ENCODE measurements around the gene REEP1. TPM values are rescaled to one million over a fixed set of nuclear protein-coding genes. Genes with fewer than 3 reads are reported as not detected.

The REEP1 gene
- total and polyA plus RNA-seq, 2 of the 4 experiments (the other 2 are of a cell fraction): under 0.01 to 0.03 TPM

DNA sequence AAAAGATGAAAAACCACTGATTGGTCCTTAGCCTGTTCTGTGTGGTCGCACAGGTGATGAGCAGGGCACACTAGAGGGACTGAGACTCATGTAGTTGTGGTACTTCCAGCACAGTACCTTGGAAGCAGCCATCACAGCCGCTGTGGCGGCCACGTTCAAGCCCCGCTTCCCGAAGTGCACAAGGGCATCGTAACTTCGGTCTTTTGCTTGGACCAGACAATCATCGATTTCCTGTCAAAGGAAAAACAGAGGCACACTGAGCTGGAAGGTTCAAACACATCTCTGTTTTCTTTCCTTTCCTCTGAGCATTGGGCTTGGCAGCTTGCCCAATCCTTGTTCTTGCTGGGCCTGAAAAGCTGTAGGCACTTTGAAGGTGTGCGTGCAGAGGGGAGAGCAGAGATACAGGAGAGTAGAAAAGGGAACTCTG is 85.6 kb downstream of the REEP1 start:
- DNase-seq (no peak), ATAC-seq (ENCODE audit: low read depth) (no peak)
- no peak overlapping the region for H3K18ac ChIP-seq (ENCODE audit: low read depth, low read length)
- peaks cover 31% of the 10 kb centered on the region for H3K27me3 ChIP-seq (ENCODE audit: control insufficient read depth, insufficient read depth, low read length)
- H3K9me1 ChIP-seq (ENCODE audit: insufficient read depth, low read length): no peaks in the 10 kb centered on the region; the same call in 1 of the 2 replicates
- no peak overlapping the region for H2AFZ ChIP-seq (replicated peaks; ENCODE audit: low read length, poor library complexity)
- no peak overlapping the region for H3K14ac ChIP-seq (replicated peaks; ENCODE audit: low read depth, low read length)
- H4K20me1 ChIP-seq (ENCODE audit: insufficient read depth, low read length): no peaks in the 10 kb centered on the region
- no peak overlapping the region for H3K56ac ChIP-seq (ENCODE audit: extremely low read depth, insufficient read depth, low read length)
- H3K79me1 ChIP-seq (ENCODE audit: low read depth in 1 of 2, low read length in 2 of 2): no peaks in the 10 kb centered on the region
- H3K9ac ChIP-seq (ENCODE audit: low read depth, low read length): no peak overlapping the region
- no peak overlapping the region for H3K23ac ChIP-seq (ENCODE audit: low read depth, low read length)
- BruUV-seq (replicated peaks): no TSS peak
- no peak overlapping the region for H3K4ac ChIP-seq (ENCODE audit: low read depth, low read length)
- no peaks in the 10 kb centered on the region for H3K9me3 ChIP-seq (ENCODE audit: control insufficient read depth, insufficient read depth, low read length)
- in situ Hi-C loops (cut with MboI; ENCODE audit: low sequenced_read_pairs): no loop called here
- H3K36me3 ChIP-seq (ENCODE audit: control insufficient read depth, insufficient read depth, low read length): no peaks in the 10 kb centered on the region
- H2BK120ac ChIP-seq (ENCODE audit: low read depth, low read length): no peak overlapping the region
- intact Hi-C loops (cut with micrococcal nuclease): no loop called here
- CTCF ChIA-PET: no interaction called here
- no peak overlapping the region for H2BK15ac ChIP-seq (ENCODE audit: low read depth, low read length)
- no peak overlapping the region for H3K4me3 ChIP-seq (ENCODE audit: insufficient read depth, low read depth, low read length)
- no peak overlapping the region for H4K8ac ChIP-seq (ENCODE audit: low read depth in 2 of 2, low read length in 2 of 2)
- no peak overlapping the region for H2BK5ac ChIP-seq (ENCODE audit: low read depth, low read length, poor library complexity, severe bottlenecking)
- H4K91ac ChIP-seq (ENCODE audit: insufficient read depth, low read depth, low read length): no peak overlapping the region
- dilution Hi-C loops (cut with HindIII; ENCODE audit: low sequenced_read_pairs, unreplicated experiment): no loop called here
- H3K4me1 ChIP-seq (ENCODE audit: control insufficient read depth, insufficient read depth, low read length): no peaks in the 10 kb centered on the region
- WGBS, 2 experiments (ENCODE audit: extremely low coverage in 2 of 2, insufficient read length in 1 of 2): 72% methylated on average over 10 of the region's 10 CpGs; no CpG with 5 or more reads in 1 of the 2 experiments
- no peak overlapping the region for H2BK20ac ChIP-seq (ENCODE audit: low read depth, low read length)
- no peak overlapping the region for H2AK5ac ChIP-seq (ENCODE audit: low read depth, low read length)
- no peak overlapping the region for H2AK9ac ChIP-seq (replicated peaks; ENCODE audit: low read depth, low read length, poor library complexity)
- H3K4me2 ChIP-seq (ENCODE audit: low read depth, low read length): no peak overlapping the region
- no peak overlapping the region for H3K27ac ChIP-seq (ENCODE audit: insufficient read depth, low read length)
- TF ChIP-seq, protein P1, sequence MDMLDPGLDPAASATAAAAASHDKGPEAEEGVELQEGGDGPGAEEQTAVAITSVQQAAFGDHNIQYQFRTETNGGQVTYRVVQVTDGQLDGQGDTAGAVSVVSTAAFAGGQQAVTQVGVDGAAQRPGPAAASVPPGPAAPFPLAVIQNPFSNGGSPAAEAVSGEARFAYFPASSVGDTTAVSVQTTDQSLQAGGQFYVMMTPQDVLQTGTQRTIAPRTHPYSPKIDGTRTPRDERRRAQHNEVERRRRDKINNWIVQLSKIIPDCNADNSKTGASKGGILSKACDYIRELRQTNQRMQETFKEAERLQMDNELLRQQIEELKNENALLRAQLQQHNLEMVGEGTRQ (IDR thresholded peaks at IDR 0.05; ENCODE audit: low read depth, low read length): no peak
- no peak for TF ChIP-seq POLR2A (IDR thresholded peaks at IDR 0.05; ENCODE audit: low read depth, low read length)
- TF ChIP-seq CEBPB (IDR thresholded peaks at IDR 0.05; ENCODE audit: low read depth, low read length): no peak
- TF ChIP-seq NFE2L2 (IDR thresholded peaks at IDR 0.05; ENCODE audit: low read depth, low read length): no peak
- TF ChIP-seq RCOR1 (IDR thresholded peaks at IDR 0.05; ENCODE audit: insufficient replicate concordance, low read length): no peak
- TF ChIP-seq, protein P2, sequence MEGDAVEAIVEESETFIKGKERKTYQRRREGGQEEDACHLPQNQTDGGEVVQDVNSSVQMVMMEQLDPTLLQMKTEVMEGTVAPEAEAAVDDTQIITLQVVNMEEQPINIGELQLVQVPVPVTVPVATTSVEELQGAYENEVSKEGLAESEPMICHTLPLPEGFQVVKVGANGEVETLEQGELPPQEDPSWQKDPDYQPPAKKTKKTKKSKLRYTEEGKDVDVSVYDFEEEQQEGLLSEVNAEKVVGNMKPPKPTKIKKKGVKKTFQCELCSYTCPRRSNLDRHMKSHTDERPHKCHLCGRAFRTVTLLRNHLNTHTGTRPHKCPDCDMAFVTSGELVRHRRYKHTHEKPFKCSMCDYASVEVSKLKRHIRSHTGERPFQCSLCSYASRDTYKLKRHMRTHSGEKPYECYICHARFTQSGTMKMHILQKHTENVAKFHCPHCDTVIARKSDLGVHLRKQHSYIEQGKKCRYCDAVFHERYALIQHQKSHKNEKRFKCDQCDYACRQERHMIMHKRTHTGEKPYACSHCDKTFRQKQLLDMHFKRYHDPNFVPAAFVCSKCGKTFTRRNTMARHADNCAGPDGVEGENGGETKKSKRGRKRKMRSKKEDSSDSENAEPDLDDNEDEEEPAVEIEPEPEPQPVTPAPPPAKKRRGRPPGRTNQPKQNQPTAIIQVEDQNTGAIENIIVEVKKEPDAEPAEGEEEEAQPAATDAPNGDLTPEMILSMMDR (conservative IDR thresholded peaks at IDR 0.05; ENCODE audit: low read depth, low read length): no peak
- TF ChIP-seq MXI1 (IDR thresholded peaks at IDR 0.05; ENCODE audit: borderline replicate concordance, low read depth, low read length): no peak
- TF ChIP-seq RAD21 (IDR thresholded peaks at IDR 0.05; ENCODE audit: low read length): no peak
- TF ChIP-seq RFX5 (IDR thresholded peaks at IDR 0.05; ENCODE audit: low read depth, low read length): no peak
- no peak for TF ChIP-seq CHD1 (IDR thresholded peaks at IDR 0.05; ENCODE audit: low read depth, low read length)
- no peak for TF ChIP-seq SMC3 (IDR thresholded peaks at IDR 0.05; ENCODE audit: low read depth, low read length)
- TF ChIP-seq MAZ (IDR thresholded peaks at IDR 0.05; ENCODE audit: borderline replicate concordance, low read depth, low read length): no peak
- TF ChIP-seq FOS (IDR thresholded peaks at IDR 0.05; ENCODE audit: low read depth, low read length): no peak
- TF ChIP-seq, protein P3, sequence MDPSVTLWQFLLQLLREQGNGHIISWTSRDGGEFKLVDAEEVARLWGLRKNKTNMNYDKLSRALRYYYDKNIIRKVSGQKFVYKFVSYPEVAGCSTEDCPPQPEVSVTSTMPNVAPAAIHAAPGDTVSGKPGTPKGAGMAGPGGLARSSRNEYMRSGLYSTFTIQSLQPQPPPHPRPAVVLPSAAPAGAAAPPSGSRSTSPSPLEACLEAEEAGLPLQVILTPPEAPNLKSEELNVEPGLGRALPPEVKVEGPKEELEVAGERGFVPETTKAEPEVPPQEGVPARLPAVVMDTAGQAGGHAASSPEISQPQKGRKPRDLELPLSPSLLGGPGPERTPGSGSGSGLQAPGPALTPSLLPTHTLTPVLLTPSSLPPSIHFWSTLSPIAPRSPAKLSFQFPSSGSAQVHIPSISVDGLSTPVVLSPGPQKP (IDR thresholded peaks at IDR 0.05; ENCODE audit: borderline replicate concordance, low read depth, low read length): no peak
- no peak for TF ChIP-seq MAFK (IDR thresholded peaks at IDR 0.05; ENCODE audit: low read depth, low read length)
- no peak overlapping the region for H4K5ac ChIP-seq (ENCODE audit: low read depth, low read length)
- POLR2A ChIA-PET (ENCODE audit: unreplicated experiment): no interaction called here

Data from IMR-90 (cell line).